ENCODE measurements around the gene LRRC8D.

GRCh38 chr1:89953131-89953626 is 132.3 kb downstream of the LRRC8D start:
- TF ChIP-seq CTCF (IDR thresholded peaks at IDR 0.05), result no peak
- no peak for TF ChIP-seq POLR2AphosphoS5 (IDR thresholded peaks at IDR 0.05)
- TF ChIP-seq POLR2A (IDR thresholded peaks at IDR 0.05), result no peak
